Renal cortex interstitium (tissue), 11 donors: ENCODE data around the gene RARA. TPM values are rescaled to one million over a fixed set of nuclear protein-coding genes. Genes with fewer than 3 reads are reported as not detected.
"Not testable (repeated sequence)": the region's sequence is repeated elsewhere in the genome, so short reads cannot be mapped to it uniquely, and the experiment has no call there.

ENCODE experiments used
- DNase-seq, 11 donors: peaks; one replicate each; pipeline ENCODE4 v3.0.0-alpha.2; 2013; ENCODE audit warnings: low read depth in 9 of 11, low spot score in 4 of 11; ENCODE audit errors: extremely low read depth in 1 of 11
- polyA plus RNA-seq, 3 donors: library from polyadenylated mRNA; unstranded; fragments of 120-200 nt; gene quantifications; one replicate each; pipeline ENCODE4 v1.2.1, GENCODE V29; 2013; ENCODE audit not compliant: insufficient read length in 3 of 3

The RARA gene
- polyA plus RNA-seq, 3 donors = 37.9 to 41.5 (median 41.0) TPM

DNA sequence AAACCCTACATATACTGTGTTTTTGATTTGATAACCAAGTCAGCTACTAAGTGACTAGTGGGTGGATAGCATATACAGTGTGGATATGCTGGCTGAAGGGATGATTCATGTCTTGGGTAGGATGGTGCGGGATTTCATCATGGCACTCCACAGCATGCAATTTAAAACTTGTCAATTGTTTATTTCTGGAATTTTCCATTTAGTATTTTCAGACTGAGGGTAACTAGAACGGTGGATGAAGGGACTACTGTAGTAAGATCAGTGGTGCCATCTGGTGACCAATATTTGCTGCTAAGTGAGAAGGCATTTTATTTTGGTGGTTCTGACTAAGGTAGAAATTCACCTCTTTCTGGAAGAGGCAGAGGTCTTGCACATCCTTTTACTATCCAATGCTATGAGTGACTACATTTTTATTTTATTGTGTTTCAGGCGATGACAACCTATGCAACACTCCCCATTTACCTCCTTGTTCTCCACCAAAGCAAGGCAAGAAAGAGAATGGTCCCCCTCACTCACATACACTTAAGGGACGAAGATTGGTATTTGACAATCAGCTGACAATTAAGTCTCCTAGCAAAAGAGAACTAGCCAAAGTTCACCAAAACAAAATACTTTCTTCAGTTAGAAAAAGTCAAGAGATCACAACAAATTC is 18.2 kb upstream of the RARA start:
- peak in 1 of 11 donors; percentile 67 for DNase-seq

DNA sequence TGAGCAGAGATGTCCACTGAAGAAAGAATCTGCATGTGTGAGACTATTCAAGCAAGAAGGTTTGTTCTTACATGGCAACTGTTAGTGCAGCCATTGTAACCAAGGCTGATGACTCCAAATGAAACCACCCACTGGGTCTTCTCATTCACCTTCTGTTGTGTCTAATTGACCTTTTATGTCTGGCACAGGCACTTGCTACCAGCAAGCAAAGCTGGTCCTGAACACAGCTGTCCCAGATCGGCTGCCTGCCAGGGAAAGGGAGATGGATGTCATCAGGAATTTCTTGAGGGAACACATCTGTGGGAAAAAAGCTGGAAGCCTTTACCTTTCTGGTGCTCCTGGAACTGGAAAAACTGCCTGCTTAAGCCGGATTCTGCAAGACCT is 17.7 kb upstream of the RARA start:
- DNase-seq = no peak

DNA sequence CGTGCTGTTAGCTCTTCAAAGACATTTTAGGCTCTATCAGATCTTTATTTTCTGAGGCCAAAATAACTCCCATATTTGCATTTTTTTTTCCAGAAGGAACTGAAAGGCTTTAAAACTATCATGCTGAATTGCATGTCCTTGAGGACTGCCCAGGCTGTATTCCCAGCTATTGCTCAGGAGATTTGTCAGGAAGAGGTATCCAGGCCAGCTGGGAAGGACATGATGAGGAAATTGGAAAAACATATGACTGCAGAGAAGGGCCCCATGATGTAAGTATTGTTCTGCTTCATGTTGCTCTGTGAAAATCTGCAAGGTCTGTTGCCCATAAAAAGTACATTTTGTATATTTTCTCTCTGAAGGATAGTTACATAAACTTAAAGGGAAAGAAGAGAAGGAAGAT is 15.6 kb upstream of the RARA start:
- DNase-seq = no peak

DNA sequence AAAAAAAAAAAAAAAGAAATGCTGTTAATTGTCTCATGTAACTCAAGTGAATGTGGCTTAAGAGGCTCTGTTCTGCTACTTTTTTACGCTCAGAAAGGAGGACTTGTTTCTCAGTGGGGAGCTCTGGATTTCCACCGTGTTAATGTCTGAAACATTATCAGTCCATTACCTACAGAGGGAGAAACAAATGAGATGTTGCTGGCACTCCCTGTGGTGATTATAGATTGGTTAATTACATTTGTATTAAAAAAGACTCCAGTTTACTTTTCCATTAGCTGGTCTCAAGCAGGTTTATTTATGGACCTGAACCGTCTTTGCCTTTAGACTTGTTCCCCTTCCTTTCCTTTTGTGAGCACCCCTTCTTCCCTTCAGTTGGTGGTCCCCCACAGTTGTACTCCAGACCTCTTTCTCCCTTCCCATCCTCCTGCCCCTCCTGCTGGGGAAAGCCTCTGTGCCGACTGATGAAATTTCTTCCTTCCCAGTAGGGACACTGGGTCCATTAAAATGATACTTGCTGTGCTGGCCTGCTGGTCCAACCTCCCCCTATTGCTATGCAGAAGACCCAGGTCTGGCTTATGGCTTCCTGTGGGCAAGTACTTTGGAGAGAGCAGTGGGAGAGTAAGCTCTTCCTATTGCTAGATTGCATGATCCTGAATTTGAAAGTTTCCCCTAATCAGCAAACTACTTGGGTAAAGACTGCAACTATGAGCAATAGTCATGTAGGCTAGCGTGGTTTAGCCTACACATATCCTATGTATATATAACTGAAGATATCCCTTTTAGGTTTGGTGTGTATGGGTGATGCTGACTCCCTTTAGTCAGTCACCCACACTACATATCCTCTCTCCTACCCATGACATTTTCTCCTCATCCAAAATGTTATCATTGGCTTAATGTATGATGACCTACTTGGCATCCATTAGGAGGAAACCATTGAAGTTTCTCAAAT is 13.2 kb upstream of the RARA start:
- no peak for DNase-seq

DNA sequence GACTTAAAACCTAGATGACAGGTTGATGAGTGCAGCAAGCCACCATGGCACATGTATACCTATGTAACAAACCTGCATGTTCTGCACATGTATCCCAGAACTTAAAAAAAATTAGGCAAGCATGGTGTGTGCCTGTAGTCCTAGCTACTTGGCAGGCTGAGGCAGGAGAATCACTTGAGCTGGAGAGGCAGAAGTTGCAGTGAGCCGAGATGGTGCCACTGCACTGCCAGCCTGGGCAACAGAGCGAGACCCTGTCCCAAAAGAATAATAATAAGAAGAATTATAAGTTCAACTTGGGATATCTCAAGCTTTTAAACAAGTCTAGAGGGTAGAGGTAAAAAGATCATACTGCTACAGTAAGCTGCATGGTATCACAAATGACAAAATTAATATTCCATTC is 11.5 kb upstream of the RARA start:
- DNase-seq = no peak

DNA sequence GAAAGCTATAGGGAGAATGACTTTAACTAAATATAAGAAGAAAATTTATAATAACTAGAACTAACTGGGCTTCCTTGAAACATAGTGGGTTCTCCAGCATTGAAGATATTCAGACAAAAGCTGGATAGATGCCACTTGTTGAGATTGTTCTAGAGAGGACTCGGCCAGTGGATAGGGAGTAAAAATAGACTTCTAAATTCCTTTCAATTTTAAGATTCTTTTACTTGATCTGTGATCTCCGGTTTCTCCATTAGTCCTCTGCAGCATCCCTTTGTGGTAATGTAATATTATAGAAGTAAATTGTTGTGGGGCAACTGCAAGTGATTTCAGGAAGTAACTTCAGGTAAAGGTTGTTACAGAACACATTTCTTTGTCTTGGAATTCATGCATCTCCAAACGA is 10.3 kb upstream of the RARA start:
- DNase-seq = no peak

DNA sequence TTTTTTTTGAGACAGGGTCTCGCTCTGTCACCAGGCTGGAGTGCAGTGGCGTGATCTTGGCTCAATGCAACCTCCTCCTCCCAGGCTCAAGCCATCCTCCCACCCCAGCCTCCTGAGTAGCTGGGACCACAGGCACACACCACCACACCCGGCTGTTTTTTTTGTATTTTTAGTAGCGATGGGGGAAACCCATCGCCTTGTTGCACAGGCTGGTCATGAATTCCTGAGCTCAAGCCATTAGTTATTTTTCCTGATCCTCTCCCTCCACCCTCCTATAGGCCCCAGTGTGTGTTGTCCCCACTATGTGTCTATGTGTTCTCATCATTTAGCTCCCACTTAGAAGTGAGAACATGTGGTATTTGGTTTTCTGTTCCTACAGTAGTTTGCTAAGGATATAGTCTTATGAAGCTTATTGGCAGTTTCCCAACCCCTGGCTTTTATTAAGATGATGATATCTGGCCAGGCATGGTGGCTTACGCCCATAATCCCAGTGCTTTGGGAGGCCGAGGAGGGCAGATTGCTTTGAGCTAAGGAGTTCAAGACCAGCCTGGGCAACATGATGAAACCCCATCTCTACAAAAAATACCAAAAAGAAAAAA is 9.7 kb upstream of the RARA start:
- DNase-seq = not testable (repeated sequence)

DNA sequence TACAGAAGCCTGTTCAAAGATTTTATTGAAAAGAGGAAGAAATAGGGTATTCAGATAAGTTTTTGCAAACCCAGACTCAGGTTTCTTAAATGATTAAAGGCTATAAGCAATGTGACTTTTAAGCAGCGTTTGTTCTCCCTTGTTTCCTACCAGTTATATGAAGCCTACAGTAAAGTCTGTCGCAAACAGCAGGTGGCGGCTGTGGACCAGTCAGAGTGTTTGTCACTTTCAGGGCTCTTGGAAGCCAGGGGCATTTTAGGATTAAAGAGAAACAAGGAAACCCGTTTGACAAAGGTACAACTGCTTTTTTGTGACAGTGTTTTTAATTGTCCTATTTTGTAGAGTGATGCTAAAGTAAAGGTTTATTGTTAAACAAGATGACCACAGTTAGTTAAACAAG is 7.7 kb upstream of the RARA start:
- no peak for DNase-seq

DNA sequence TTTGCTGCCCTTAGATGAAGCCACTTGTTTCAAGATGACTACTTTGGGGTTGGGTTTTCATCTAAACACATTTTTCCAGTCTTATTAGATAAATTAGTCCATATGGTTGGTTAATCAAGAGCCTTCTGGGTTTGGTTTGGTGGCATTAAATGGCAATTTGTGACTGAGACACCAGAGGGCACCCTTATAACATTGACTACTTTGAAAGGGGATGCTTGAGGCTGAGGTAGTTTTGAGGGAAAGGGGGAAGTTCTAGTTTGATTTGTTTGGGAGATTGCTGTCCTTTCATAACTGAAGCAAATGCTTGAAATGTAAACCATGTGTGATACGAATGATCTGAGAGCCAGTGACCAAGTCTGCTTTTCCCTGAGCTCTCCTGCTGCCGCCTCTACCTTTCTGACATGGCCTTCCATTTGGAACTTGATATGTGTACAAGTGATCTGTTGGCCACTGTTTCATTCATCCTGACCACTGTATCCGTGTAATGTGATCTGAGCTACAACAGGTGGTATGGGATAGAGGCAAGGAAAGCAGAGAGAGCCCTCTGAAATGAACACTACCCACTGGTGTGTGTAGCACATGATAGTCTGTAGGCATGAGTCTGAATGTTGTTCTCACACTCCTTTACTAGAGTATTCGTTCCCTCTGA is 5.8 kb upstream of the RARA start:
- no peak for DNase-seq

DNA sequence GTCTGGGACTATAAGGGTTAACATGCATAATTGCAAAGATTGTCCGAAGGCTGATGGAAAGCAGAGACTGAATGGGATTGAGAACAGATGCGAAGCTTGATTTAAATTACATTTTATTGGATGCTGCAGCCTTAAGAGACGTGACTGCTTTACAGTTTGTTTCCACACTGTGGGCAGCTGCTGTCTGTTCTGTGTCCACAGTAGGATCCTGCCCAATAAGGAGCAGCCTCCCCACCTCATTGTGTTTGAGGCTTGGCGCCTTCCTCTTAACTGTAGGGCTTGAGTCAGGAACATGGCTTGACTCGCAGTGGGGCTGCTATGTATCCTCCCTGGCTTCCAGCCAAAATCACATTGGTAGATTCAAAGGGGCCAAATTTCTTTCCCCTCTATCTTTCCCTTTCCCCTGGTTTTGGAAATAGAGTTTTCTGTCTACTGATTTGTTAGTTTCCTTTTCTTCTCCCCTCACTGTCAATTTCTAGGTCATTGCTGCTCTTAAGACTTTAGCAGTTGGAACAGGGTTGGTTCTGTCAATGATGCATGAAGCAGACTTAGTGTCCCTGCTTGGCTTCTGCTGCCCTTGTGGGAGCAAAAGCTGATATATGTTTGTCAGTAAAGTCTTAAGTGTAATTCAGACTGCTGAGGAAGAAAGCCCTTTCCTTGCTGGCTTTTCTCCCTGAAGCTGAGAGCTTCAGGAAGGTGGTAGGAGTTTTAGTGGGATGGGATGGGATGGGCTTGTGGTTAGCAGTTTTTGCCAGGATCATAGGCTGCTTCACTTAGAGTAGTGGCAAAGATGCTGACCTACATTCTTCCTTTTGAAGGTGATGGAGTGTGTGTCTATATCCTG is 5.0 kb upstream of the RARA start:
- DNase-seq = no peak

DNA sequence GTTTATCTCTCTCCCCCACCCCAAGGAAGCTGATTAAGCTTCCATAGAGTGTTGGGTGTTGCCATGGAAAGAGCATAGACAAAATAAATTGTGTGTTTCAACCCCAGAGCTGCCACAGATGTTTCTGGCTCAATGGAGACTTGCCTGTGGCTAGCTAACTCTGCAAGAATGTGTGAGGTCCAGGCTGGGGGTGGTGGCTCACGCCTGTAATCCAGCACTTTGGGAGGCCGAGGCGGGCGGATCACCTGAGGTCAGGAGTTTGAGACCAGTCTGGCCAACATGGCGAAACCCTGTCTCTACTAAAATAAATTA is 4.5 kb upstream of the RARA start:
- not testable (repeated sequence) for DNase-seq

DNA sequence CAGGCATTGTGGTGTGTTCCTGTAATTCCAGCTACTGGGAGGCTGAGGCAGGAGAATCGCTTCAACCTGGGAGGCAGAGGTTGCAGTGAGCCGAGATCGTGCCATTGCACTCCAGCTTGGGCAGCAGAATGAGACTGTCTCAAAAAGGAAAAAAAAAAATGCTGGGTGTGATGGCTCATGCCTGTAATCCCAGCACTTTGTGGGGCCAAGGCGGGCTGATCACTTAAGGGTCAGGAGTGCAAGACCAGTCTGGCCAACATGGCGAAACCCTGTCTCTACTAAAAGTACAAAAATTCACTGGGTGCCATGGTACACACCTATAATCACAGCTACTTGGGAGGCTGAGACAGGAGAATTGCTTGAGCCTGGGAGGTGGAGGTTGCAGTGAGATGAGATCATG is 4.1 kb upstream of the RARA start:
- DNase-seq = not testable (repeated sequence)

DNA sequence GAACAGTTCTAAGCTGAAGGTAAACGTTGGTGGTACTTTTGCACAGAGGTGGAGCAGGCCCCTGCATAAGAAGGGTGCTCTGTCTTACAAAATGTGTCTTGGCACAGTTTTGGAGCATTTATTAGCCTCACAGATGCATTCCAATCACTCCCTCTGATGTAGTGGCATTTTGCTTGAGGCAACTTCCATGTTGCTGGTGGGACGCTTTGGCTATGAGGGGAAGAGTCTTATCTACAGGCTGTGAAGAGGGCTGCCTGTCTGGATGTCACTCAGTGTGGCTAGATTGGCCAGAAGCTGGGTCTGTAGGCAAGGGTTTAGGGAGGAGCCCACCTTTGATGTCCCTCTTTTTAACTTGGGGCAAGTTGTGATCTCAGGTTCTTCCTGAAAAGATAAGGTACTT is 2.6 kb upstream of the RARA start:
- DNase-seq = no peak

DNA sequence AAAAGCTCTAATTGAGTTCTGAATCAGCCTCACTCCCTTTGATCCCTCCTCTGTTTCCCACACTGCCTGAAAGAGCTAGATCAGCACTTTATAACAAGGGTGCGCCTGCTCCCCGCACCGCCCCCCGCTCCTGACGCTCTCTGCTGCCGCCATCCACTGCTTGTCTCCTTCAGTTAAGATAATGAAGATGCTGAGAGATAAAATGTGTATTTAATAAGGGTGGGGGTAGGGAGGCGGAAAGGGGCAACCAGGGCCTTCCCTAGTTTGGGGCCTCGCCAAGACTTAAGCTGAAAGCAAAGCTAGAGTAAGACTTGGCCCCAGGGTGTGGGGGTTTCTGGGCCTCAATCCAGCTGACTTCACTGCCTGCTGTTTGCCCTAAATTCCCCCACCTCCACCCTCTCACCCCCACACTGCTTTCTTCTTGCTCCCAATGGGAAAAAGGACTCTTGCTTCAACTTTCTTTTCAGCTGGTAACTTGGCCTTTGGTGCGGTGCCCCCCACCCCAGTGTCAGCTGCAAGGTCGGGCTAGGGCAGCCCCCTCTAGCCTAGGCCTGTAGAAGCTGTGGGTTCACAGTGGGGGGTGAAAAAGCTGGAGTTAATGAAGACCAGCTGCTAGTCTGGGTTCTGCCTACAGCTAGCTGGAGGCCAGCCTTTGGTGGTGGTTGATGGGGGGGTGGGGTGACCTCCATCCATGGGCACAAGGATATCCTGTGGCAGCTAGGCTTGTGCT is 1.8 kb upstream of the RARA start:
- no peak for DNase-seq

DNA sequence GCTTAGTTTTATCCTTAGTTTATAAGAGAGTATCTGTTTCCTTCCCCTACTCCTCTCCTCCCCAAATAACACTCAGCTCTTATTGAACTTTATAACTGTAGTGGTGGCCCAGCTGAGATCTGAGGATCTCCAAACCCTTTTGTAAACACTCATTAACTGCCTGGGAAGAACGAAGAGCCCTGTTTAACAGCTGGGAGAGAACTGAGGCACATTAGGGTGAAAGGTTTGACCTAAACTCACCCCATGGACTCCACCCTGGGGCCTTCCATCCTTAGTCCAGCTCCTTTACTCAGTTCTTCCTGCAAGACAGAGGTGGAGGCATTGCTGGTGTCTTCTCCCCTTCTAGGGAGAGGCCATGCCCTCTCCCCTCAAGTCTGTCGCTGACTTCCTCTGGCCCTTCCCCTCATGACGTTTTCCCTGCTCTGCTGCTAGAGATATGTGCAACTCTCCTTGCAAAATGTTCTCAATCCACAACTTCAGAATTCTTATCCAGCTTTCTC is 1.2 kb upstream of the RARA start:
- DNase-seq = no peak

DNA sequence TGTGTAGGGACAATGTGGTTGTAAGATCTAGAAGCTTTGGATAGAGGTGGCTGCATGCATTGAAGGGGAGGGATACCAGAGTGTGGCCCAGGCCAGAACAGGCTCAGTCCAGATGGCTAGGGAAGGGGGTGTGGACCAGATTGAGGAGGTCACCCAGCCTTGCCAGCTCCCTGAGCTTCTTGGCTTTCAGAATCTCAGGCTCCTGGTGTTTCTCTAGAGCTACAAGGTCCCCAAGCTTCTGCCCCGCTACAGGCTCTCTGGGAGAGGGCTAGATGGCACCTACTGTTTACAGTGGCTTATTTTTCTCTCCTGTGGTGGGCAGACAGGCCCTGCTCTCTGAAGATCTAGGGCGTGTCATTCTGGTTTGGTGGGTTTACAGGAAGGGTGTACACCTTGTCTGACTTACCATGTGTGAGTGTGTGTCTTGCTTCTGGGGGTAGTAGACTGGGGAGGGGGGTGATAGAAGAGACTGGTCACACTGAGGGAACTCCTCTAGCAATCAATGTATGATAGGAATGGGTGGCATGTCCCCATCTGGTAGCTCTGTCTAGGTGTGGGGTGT is 1.1 kb downstream of the RARA start:
- DNase-seq = no peak

DNA sequence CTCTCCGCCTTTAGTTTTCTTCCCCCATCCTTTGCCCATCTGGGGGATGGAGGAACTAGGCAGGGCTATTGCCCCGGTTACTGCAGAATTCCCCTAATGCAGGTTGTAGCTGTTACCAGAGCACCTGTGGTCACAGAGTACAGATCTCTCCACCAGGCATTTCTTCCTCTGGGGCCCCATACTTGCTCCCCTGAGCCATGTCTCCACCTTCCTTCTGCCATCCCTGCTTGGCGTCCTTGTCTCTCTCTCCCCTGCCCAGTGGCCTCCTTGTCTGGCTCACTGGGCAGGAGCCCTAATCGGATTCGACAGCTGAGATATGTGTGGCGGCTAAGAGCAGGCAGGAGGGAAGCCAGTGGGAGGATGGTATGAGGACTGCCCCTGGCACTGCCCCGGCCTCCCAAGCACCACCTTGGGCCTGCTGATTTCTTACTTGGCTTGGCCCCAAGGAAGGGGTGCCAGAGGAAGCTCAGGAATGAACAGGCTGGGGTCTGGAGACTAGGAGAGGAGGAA is 2.0 kb downstream of the RARA start:
- DNase-seq = no peak

DNA sequence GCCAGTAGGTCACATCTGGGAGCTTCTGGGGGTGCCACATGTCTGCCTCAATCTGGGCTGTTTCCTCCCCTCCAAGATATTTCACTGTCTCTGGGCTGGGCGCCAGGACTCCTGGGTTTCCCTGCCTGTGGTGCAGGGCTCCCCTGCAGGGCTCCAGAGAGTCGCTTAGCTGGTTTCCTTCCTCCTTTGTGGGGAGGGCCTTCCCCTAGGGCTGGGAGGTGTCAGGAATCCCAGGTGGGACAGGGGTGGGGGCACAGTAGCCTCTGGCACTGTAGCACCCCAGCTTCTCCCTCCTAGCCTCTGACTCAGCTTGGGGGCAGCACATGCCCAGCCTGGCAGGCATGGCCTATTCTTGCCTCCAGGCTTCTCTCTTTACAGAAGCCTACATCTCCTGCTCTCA is 2.6 kb downstream of the RARA start:
- DNase-seq = no peak
